GM12891 (cell line): Measurements from ENCODE around the gene AMBRA1.

ENCODE experiments used
- DNase-seq: peaks from one replicate; pipeline ENCODE4 v3.0.0; 2011; ENCODE audit warnings: low spot score; ENCODE audit not compliant: insufficient read length
- FAIRE-seq: peaks from 2 replicates; lab custom pipeline; 2011; peaks lifted over from hg19 to GRCh38; lab: Jason Lieb, UNC
- PAX5 ChIP-seq: IDR thresholded peaks from 2 replicates; pipeline ENCODE4 v1.6.1; 2011; ENCODE audit warnings: low read length, moderate library complexity, mild to moderate bottlenecking; ENCODE audit not compliant: insufficient read depth, severe bottlenecking
- POLR2A ChIP-seq: IDR thresholded peaks from 2 replicates; pipeline ENCODE4 v1.6.1; 2011; ENCODE audit warnings: low read depth, low read length, control low read depth
- POLR2AphosphoS5 ChIP-seq: IDR thresholded peaks from 2 replicates; pipeline ENCODE4 v1.6.1; 2011; ENCODE audit warnings: low read depth, low read length, control low read depth
- POU2F2 ChIP-seq: IDR thresholded peaks from 2 replicates; pipeline ENCODE4 v1.6.1; 2011; ENCODE audit warnings: low read depth, mild to moderate bottlenecking, control low read depth, low read length, moderate library complexity
- SPI1 ChIP-seq: IDR thresholded peaks from 2 replicates; pipeline ENCODE4 v1.6.1; 2011; ENCODE audit warnings: low read depth, low read length, control low read depth
- TAF1 ChIP-seq: IDR thresholded peaks from 2 replicates; pipeline ENCODE4 v1.6.1; 2011; ENCODE audit warnings: low read depth, low read length, control low read depth

Gene AMBRA1

DNA sequence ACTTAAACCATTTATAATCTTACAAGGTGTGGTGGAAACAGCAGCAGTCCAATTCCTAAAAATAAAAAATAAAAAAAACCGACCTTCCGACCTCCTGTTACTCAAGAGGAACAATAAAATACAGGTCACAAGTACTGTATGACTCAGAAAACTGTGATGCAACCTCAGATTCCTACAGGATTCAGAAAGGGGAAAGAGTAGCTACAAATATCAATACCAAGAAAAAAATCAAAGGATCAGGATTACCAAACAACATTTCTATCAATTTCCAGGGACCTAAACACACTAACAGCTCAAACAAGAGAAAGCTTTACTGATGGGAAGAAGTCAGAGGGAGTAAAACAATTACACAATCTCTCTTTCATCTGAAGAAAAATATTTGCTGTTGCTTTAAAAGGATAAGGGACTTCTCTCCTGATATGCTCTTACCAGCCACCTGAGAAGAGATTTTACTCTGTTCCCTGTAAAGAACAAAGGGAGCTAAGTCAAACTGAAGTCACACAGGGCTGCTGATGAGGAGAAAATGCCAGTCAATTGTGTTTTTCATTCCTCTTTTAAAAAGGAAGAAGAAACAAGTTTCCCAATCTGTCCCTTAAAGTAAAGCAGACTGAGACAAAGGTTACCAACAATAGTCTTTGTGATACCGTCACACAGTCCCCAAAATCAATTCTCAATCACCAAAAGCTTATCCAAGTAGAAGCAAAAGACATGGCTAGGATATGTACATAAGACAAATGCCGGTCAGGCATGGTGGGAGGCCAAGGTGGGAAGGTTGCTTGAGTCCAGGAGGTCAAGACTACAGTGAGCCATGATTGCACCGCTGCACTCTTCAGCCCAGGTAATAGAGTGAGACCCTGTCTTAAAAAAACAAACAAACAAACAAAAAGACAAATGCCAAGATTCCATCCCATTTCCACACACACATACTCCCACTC, 39.3 kb downstream of the AMBRA1 start:
- no peak for FAIRE-seq

DNA sequence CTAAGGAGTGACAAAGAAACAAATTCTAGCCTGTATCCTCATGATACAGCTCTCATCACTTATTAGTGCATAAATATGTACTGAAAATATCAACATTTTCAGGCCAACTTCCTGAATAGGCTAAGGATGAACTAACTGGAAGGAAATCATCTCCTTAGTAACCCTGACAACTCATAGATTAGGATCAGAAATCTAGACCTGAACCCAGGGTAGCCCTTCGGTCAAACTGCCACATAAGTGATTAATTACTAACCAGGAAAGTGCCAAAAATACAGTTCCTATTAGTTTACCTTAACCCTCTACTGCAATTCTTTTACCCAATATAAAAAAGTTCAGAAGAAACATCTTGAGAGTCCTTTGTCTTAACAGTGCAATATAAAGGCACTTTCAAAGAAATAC, 40.0 kb downstream of the AMBRA1 start:
- DNase-seq (no peak), FAIRE-seq (no peak)
- TF ChIP-seq POLR2AphosphoS5 = no peak
- no peak for TF ChIP-seq POU2F2
- no peak for TF ChIP-seq TAF1
- no peak for TF ChIP-seq PAX5
- TF ChIP-seq SPI1 = no peak
- TF ChIP-seq POLR2A = no peak

More for the DNA sequence above, 39.3 kb downstream of the AMBRA1 start:
- DNase-seq = no peak
- TF ChIP-seq POLR2AphosphoS5 = no peak
- no peak for TF ChIP-seq POU2F2
- TF ChIP-seq TAF1 = no peak

GRCh38 chr11:46551261-46551660, 42.6 kb downstream of the AMBRA1 start:
- DNase-seq (no peak), FAIRE-seq (no peak)
- TF ChIP-seq SPI1 (no peak), POLR2AphosphoS5 (no peak), TAF1 (no peak), PAX5 (no peak), POU2F2 (no peak), POLR2A (no peak)

DNA sequence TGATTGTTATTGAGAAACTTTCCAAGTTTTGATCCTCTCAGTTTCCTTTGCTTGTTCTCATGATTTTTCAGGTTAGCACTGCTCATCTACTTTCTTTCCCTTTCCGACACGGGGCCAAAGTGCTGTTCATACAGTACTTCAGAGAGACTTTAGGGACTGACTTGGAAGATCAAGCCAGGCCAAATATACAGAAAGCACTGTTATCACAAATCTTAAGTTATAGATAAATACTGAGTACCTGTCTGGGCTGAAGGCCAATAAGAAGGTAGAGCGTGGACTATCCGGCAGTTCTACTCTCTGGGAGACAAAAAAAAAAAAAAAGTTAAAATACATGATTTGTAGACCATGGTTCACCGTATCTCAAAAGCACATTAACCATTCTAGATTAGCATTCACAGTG, 46.2 kb downstream of the AMBRA1 start:
- FAIRE-seq (no peak), DNase-seq (no peak)
- TF ChIP-seq TAF1 (no peak), POLR2AphosphoS5 (no peak), SPI1 (no peak), PAX5 (no peak), POU2F2 (no peak), POLR2A (no peak)

- TF ChIP-seq PAX5 (no peak), SPI1 (no peak), POU2F2 (no peak), TAF1 (no peak), POLR2A (no peak), POLR2AphosphoS5 (no peak)
- no peak for FAIRE-seq
- no peak for DNase-seq
Observed at GRCh38 chr11:46543564-46543963, 50.3 kb downstream of the AMBRA1 start.

DNA sequence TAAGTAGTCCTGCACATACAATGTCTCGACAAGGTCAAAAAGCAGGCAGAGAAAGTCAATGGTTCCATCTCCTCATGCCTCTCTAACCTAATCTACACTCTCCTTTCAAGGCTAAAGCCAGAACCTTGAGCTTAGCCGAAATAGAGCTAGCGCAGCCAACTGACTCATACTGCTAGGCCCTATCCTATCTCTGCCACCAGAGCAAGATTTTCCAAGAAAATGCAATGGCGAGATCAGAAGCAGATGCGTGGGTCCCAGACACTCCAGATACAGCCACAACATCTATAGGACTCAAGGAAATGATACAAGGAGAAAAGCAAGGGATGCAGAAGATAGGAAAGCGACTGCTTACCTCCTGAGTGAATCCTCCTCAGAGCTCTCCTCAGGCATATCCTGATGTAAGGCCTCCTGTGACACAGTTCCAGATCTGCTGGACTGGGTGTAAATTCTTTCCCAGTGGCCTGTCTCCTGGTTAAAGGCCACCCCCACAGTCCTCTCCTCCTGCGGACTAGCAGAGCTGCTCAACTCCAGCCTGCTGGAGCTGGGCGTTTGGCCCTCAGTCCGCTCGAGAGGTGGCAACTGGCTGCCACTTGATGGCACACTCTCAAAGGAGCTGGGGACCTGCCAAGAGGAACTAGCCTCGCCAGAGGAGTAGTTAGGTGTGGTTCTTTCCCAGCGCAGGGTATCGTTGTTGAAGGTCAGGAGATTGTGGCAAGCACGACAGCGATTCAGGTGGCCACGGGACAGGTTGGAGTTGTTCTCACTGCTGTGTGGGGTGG, 52.0 kb downstream of the AMBRA1 start:
- FAIRE-seq = no peak
- TF ChIP-seq PAX5 (no peak), POLR2A (no peak), POU2F2 (no peak), POLR2AphosphoS5 (no peak), SPI1 (no peak), TAF1 (no peak)
- DNase-seq = no peak

DNA sequence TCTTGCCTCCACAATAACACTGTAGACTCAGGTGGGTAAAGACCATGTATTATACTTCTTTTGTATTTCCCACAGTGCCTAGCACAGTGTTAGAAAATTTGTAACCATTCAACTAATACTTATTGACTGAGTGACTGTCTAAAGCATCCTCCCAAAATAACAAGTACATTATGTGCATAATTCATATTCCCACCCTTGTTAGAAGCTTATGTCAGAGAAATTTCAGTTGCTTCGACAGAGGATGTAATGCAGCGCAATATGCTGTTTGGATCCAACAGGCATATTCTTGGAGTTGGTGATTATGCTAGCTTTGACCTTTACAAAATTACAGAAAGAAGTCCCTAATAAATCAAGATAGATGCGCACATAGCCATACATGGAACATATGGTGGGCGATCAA, 53.0 kb downstream of the AMBRA1 start:
- DNase-seq = no peak
- no peak for TF ChIP-seq POLR2AphosphoS5
- TF ChIP-seq POLR2A = no peak
- no peak for TF ChIP-seq PAX5
- TF ChIP-seq POU2F2 = no peak
- TF ChIP-seq TAF1 = no peak
- TF ChIP-seq SPI1 = no peak
- no peak for FAIRE-seq

GRCh38 chr11:46537537-46538295, 56.1 kb downstream of the AMBRA1 start:
- no peak for TF ChIP-seq POLR2A
- TF ChIP-seq POLR2AphosphoS5 = no peak
- TF ChIP-seq SPI1 = no peak
- DNase-seq = peak; percentile 60
- FAIRE-seq = peak; percentile 90

DNA sequence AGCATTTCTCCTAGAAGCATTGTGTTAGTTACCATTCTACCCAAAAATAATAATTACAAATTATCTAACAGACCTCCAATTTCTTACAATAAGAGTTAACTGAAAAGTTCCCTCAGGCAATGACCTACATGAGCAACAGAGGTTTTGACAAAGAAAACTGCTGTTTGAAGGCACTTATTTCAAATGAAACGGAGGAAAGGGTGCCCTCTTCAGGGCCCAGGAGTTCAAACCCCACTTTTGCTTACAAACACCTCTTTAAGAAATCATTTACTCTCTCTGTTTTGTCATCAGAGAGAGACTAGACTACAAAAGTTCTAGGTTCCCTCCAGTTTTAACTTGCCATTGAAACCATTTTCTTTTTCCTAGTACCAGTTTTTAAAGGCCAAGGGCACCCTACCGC, 56.7 kb downstream of the AMBRA1 start:
- FAIRE-seq (no peak), DNase-seq (no peak)
- no peak for TF ChIP-seq POU2F2
- no peak for TF ChIP-seq POLR2A
- no peak for TF ChIP-seq SPI1
- no peak for TF ChIP-seq POLR2AphosphoS5
- no peak for TF ChIP-seq PAX5
